ENCODE data around the gene UBAP2. TPM values are rescaled to one million over a fixed set of nuclear protein-coding genes. Genes with fewer than 3 reads are reported as not detected.

UBAP2 gene
- total RNA-seq, 2 experiments from 2014 or later: 42.6 to 43.7 TPM

- H3K9me3 Mint-ChIP-seq: no peaks in the 10 kb centered on the region
- no peaks in the 10 kb centered on the region for H3K4me1 Mint-ChIP-seq
- no peaks in the 10 kb centered on the region for H3K27me3 Mint-ChIP-seq
- no peak overlapping the region for H3K4me3 Mint-ChIP-seq
- DNase-seq: no peak
- no peak overlapping the region for H3K27ac Mint-ChIP-seq
- POLR2A ChIA-PET: interaction anchor here (1.2 kb wide), 1 partner anchor 110 kb away, joined by 3 read pairs; no protein-coding TSS in a partner anchor
- CTCF ChIA-PET: interaction anchor here (0.8 to 1.8 kb wide), 7 partner anchors 9 to 150 kb away, joined by 3 to 20 read pairs (median 7); partner anchors contain the start of gene UBE2R2
- peaks cover 70% of the 10 kb centered on the region for H3K36me3 Mint-ChIP-seq (ENCODE audit: low read depth)
Observed at GRCh38 chr9:33923998-33924701, 124.5 kb downstream of the UBAP2 start.

DNA sequence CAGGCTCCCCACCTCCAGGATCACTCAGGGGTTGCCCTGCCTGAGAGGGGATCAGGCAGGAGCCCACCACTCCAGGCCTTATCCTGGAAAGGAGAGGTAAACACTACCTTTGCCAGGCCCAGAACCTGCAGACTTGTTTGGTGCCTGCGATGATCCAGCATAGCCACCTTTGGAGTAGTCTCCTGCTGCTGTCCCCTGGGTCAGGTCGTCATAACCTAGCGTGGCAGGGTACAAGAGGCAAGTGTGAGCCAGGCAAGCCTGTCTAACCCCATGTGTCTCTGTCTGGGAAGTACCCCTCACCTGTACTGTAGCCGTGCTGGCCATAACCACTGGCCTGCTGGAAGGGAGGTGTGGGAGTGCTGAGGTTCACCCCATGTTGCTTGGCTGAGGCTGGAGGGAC is 125.6 kb downstream of the UBAP2 start:
- Mint-ChIP-seq H3K4me3 (no peak overlapping the region), H3K27ac (no peak overlapping the region), H3K9me3 (no peaks in the 10 kb centered on the region), H3K27me3 (no peaks in the 10 kb centered on the region), H3K36me3 (ENCODE audit: low read depth) (peaks cover 76% of the 10 kb centered on the region), H3K4me1 (no peaks in the 10 kb centered on the region)
- POLR2A ChIA-PET: no interaction called here
- DNase-seq: no peak
- CTCF ChIA-PET: interaction anchor here (0.6 kb wide), 2 partner anchors 12 to 60 kb away, joined by 3 to 4 read pairs; no protein-coding TSS in a partner anchor

GRCh38 chr9:33921967-33922895 is 126.5 kb downstream of the UBAP2 start:
- Mint-ChIP-seq H3K9me3 (no peaks in the 10 kb centered on the region), H3K27me3 (no peaks in the 10 kb centered on the region), H3K27ac (no peak overlapping the region), H3K4me1 (no peaks in the 10 kb centered on the region), H3K4me3 (no peak overlapping the region), H3K36me3 (ENCODE audit: low read depth) (peaks cover 78% of the 10 kb centered on the region)
- ChIA-PET POLR2A (interaction anchor here (0.8 kb wide), 1 partner anchor 9 kb away, joined by 3 read pairs; no protein-coding TSS in a partner anchor), CTCF (interaction anchor here (0.6 to 2.2 kb wide), 4 partner anchors 11 to 108 kb away, joined by 3 to 6 read pairs (median 4); no protein-coding TSS in a partner anchor)
- DNase-seq: no peak

- Mint-ChIP-seq H3K4me3 (no peak overlapping the region), H3K4me1 (no peaks in the 10 kb centered on the region), H3K27ac (no peak overlapping the region), H3K9me3 (no peaks in the 10 kb centered on the region), H3K27me3 (no peaks in the 10 kb centered on the region), H3K36me3 (ENCODE audit: low read depth) (peaks cover 61% of the 10 kb centered on the region)
- ChIA-PET CTCF (interaction anchor here (1.7 kb wide), 1 partner anchor 105 kb away, joined by 5 read pairs; no protein-coding TSS in a partner anchor), POLR2A (interaction anchor here (1.1 to 1.4 kb wide), 2 partner anchors 9 to 14 kb away, joined by 3 read pairs; no protein-coding TSS in a partner anchor)
- no peak for DNase-seq
Observed at GRCh38 chr9:33919276-33919897, 129.3 kb downstream of the UBAP2 start.

- H3K36me3 Mint-ChIP-seq (ENCODE audit: low read depth): peaks cover 44% of the 10 kb centered on the region
- no peak overlapping the region for H3K4me3 Mint-ChIP-seq
- H3K9me3 Mint-ChIP-seq: no peaks in the 10 kb centered on the region
- POLR2A ChIA-PET: no interaction called here
- no peaks in the 10 kb centered on the region for H3K27me3 Mint-ChIP-seq
- no peak for DNase-seq
- CTCF ChIA-PET: interaction anchor here (0.5 kb wide), 1 partner anchor 103 kb away, joined by 4 read pairs; no protein-coding TSS in a partner anchor
- H3K27ac Mint-ChIP-seq: no peak overlapping the region
- no peaks in the 10 kb centered on the region for H3K4me1 Mint-ChIP-seq
Observed at GRCh38 chr9:33917036-33917435, 131.7 kb downstream of the UBAP2 start.

DNA sequence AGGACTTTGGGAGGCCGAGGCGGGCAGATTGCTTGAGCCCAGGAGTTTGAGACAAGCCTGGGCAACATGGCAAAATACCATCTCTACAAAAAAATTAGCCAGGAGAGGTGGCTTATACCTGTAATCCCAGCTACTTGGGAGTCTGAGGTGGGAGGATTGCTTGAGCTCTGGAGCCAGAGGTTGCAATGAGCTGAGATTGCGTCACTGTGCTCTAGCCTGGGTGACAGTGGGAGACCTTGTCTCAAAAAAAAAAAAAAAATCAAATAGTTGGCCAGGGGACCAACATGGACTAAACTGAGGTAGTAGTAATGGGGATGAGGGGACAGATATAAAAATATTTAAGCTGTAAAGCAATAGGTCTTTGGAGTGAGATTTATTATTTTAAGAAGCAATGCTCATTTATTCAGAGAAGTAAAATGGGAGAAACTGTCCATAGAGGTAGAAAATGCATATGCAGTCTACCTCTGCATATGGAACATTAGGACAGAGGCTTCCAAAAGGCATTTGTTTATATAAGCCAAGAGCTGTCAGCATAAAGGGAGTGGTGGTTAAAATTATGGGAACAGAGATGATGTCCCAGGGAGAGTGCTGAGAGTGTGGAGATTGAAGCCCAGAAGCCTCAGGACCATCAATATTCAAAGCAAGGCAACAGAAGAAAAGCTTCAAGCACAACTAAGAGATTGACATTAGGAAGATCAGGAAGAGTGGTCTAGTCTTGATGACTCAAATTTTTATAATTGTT is 133.6 kb downstream of the UBAP2 start:
- H3K4me1 Mint-ChIP-seq: no peaks in the 10 kb centered on the region
- H3K4me3 Mint-ChIP-seq: no peak overlapping the region
- no peaks in the 10 kb centered on the region for H3K27me3 Mint-ChIP-seq
- no peak overlapping the region for H3K27ac Mint-ChIP-seq
- ChIA-PET CTCF (interaction anchor here (2.0 kb wide), 1 partner anchor 10 kb away, joined by 7 read pairs; no protein-coding TSS in a partner anchor), POLR2A (no interaction called here)
- H3K9me3 Mint-ChIP-seq: no peaks in the 10 kb centered on the region
- H3K36me3 Mint-ChIP-seq (ENCODE audit: low read depth): peaks cover 36% of the 10 kb centered on the region
- DNase-seq: no peak

DNA sequence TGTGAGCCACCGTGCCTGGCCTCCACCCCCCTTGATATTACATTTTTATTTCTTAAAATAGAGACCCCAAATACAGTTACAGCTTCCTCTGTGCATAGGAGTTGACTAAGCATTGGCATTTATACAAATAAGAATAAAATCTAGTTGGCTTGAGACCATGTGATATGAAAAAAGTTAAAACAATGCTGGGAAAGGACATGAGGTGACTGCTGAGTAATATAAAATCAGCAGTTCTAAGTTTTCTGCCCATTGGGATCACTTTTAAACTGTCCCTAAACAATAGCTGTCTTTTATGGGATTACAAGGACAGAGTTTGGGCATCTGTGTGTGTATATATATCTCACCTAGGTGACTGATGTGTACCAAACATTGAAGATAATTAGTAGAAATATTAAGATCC is 135.1 kb downstream of the UBAP2 start:
- H3K4me3 Mint-ChIP-seq: no peak overlapping the region
- DNase-seq: no peak
- H3K9me3 Mint-ChIP-seq: no peaks in the 10 kb centered on the region
- peaks cover 24% of the 10 kb centered on the region for H3K36me3 Mint-ChIP-seq (ENCODE audit: low read depth)
- no peaks in the 10 kb centered on the region for H3K4me1 Mint-ChIP-seq
- no peaks in the 10 kb centered on the region for H3K27me3 Mint-ChIP-seq
- CTCF ChIA-PET: interaction anchor here (1.3 to 2.0 kb wide), 2 partner anchors 11 to 99 kb away, joined by 6 to 7 read pairs; no protein-coding TSS in a partner anchor
- POLR2A ChIA-PET: no interaction called here
- H3K27ac Mint-ChIP-seq: no peak overlapping the region

DNA sequence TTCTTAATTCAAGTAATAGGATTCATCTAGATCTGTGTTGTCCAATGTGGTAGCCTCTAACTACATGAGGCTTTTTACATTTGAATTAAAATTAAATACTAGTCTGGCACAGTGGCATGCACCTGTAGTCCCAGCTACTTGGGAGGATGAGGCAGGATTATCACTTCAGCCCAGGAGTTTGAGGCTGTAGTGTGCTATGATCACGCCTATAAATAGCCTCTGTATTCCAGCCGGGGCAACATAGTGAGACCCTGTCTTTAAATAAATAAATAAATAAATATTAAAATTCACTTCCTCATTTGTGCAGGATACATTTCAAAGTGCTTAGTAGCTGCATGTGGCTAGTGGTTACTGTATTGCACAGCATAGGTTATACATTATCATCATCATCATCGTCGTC is 139.9 kb downstream of the UBAP2 start:
- POLR2A ChIA-PET: no interaction called here
- no peak for DNase-seq
- no peaks in the 10 kb centered on the region for H3K9me3 Mint-ChIP-seq
- H3K27ac Mint-ChIP-seq: no peak overlapping the region
- no peaks in the 10 kb centered on the region for H3K4me1 Mint-ChIP-seq
- CTCF ChIA-PET: no interaction called here
- H3K36me3 Mint-ChIP-seq (ENCODE audit: low read depth): peaks cover 29% of the 10 kb centered on the region
- no peak overlapping the region for H3K4me3 Mint-ChIP-seq
- no peaks in the 10 kb centered on the region for H3K27me3 Mint-ChIP-seq

DNA sequence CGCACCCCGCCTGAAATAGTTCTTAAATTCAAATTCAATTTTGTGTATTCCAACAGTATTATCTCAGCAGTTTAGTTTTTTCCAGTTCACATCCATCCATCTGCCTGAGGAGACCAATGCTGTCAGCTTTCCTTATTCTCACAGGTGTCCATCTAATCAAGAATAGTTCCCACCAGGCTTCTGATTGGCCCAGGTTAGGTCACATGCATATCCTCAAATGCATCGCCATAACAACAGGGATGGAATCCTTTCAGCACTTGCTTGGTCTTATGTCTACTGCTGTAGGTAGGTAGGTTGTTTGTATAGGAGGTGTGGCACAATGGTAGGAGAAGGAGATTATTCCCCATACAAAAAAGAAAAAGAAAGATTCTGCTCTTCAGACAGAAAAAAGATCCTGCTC is 140.6 kb downstream of the UBAP2 start:
- ChIA-PET CTCF (no interaction called here), POLR2A (no interaction called here)
- no peak overlapping the region for H3K27ac Mint-ChIP-seq

DNA sequence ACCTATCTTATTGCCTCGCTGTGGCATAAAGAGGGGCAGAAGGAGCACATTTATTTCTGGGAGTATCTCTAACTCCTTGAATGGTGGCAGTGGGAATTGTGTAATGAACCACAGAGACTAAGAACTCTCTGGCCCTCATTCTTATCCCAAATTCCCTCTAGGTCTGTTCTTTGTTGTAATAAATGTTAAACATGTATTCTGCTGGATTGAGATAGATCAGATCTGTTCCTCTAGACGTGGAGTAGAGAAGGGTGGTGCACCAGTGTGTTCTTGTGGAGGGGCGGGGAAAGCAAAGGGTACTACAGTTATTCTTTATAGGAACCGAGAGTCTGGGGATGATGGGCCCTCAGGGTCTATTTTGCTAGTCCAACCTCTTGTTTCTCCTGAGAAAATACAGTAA is 141.3 kb downstream of the UBAP2 start:
- CTCF ChIA-PET: interaction anchor here (1.9 kb wide), 1 partner anchor 14 kb away, joined by 6 read pairs; no protein-coding TSS in a partner anchor
- no peak overlapping the region for H3K4me3 Mint-ChIP-seq
- no peaks in the 10 kb centered on the region for H3K9me3 Mint-ChIP-seq
- peaks cover 34% of the 10 kb centered on the region for H3K36me3 Mint-ChIP-seq (ENCODE audit: low read depth)
- DNase-seq: no peak
- H3K27me3 Mint-ChIP-seq: no peaks in the 10 kb centered on the region
- H3K4me1 Mint-ChIP-seq: peaks cover 6% of the 10 kb centered on the region
- POLR2A ChIA-PET: no interaction called here
- H3K27ac Mint-ChIP-seq: no peak overlapping the region

More for the DNA sequence above, 140.6 kb downstream of the UBAP2 start:
- no peak for DNase-seq
- Mint-ChIP-seq H3K36me3 (ENCODE audit: low read depth) (peaks cover 34% of the 10 kb centered on the region), H3K4me3 (no peak overlapping the region), H3K27me3 (no peaks in the 10 kb centered on the region), H3K9me3 (no peaks in the 10 kb centered on the region), H3K4me1 (peaks cover 6% of the 10 kb centered on the region)

DNA sequence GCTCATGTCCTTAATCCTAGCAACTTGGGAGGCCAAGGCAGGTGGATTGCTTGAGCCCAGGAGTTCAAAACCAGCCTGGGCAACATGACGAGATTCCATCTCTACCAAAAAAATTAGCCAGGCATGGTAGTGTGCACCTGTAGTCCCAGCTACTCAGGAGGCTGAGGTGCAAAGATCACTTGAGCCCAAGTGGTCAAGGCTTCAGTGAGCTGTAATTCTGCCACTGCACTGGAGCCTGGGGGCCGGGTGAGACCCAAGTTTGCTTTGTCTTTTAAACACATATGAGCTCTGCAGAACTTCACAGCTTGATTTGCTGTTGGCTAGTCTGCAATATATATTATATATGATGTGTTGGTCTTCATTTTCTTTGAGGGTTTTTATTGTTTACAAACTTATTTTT is 141.9 kb downstream of the UBAP2 start:
- H3K4me3 Mint-ChIP-seq: no peak overlapping the region
- CTCF ChIA-PET: interaction anchor here (1.2 to 1.9 kb wide), 2 partner anchors 14 to 38 kb away, joined by 3 to 6 read pairs; no protein-coding TSS in a partner anchor
- peaks cover 32% of the 10 kb centered on the region for H3K36me3 Mint-ChIP-seq (ENCODE audit: low read depth)
- no peaks in the 10 kb centered on the region for H3K27me3 Mint-ChIP-seq
- no peak for DNase-seq
- H3K9me3 Mint-ChIP-seq: no peaks in the 10 kb centered on the region
- POLR2A ChIA-PET: no interaction called here
- H3K27ac Mint-ChIP-seq: no peak overlapping the region
- H3K4me1 Mint-ChIP-seq: peaks cover 6% of the 10 kb centered on the region

- Mint-ChIP-seq H3K4me1 (peaks cover 6% of the 10 kb centered on the region), H3K36me3 (ENCODE audit: low read depth) (peaks cover 39% of the 10 kb centered on the region), H3K27ac (no peak overlapping the region), H3K4me3 (no peak overlapping the region), H3K9me3 (no peaks in the 10 kb centered on the region), H3K27me3 (no peaks in the 10 kb centered on the region)
- POLR2A ChIA-PET: no interaction called here
- CTCF ChIA-PET: no interaction called here
- no peak for DNase-seq
Observed at GRCh38 chr9:33905137-33905536, 143.6 kb downstream of the UBAP2 start.
